GM21529 (cell line): ENCODE data around the gene ROS1.
"Not testable (repeated sequence)": the region's sequence is repeated elsewhere in the genome, so short reads cannot be mapped to it uniquely, and the experiment has no call there.

Experiments
- ATAC-seq: cut with Tn5 transposase; IDR thresholded peaks from one replicate; pipeline ENCODE4 v1.9.1; 2021; ENCODE audit not compliant: unreplicated experiment

Gene ROS1

GRCh38 chr6:117268924-117269323 lies 156.8 kb downstream of the ROS1 start:
- ATAC-seq: no peak

GRCh38 chr6:117267766-117268534 lies 157.8 kb downstream of the ROS1 start:
- no peak for ATAC-seq

GRCh38 chr6:117267054-117267347 lies 158.7 kb downstream of the ROS1 start:
- ATAC-seq: no peak

- no peak for ATAC-seq
Measured at GRCh38 chr6:117266257-117267053, 159.3 kb downstream of the ROS1 start.

GRCh38 chr6:117265410-117266256 lies 160.1 kb downstream of the ROS1 start, which contains the start of gene VGLL2:
TSS of gene VGLL2 (plus strand) at chr6:117265558. CDS start at chr6:117265764, 206 bp downstream.
- ATAC-seq: peak; percentile 30

GRCh38 chr6:117264692-117265409 lies 160.9 kb downstream of the ROS1 start:
- peak; percentile 58 for ATAC-seq

GRCh38 chr6:117264369-117264691 lies 161.4 kb downstream of the ROS1 start:
- no peak for ATAC-seq

- ATAC-seq: no peak
Measured at GRCh38 chr6:117263353-117263927, 162.3 kb downstream of the ROS1 start.

- ATAC-seq: no peak
Measured at GRCh38 chr6:117262799-117263198, 162.9 kb downstream of the ROS1 start.

- no peak for ATAC-seq
Measured at GRCh38 chr6:117253785-117254184, 172.0 kb downstream of the ROS1 start.

- not testable (repeated sequence) for ATAC-seq
Measured at GRCh38 chr6:117244979-117245378, 180.8 kb downstream of the ROS1 start.

- not testable (repeated sequence) for ATAC-seq
Measured at GRCh38 chr6:117244571-117244970, 181.2 kb downstream of the ROS1 start.
